HG02623 (cell line): ENCODE results near the gene TCF7L2.

ENCODE experiments used
- ATAC-seq: cut with Tn5 transposase; IDR thresholded peaks from one replicate; pipeline ENCODE4 v1.9.1; 2021; ENCODE audit warnings: moderate library complexity; ENCODE audit not compliant: unreplicated experiment

Gene TCF7L2

GRCh38 chr10:113042868-113043267 is 92.8 kb downstream of the TCF7L2 start:
- no peak for ATAC-seq

GRCh38 chr10:113044016-113044755 is 94.1 kb downstream of the TCF7L2 start:
- ATAC-seq, result no peak

GRCh38 chr10:113045147-113046055 is 95.4 kb downstream of the TCF7L2 start:
- no peak for ATAC-seq

DNA sequence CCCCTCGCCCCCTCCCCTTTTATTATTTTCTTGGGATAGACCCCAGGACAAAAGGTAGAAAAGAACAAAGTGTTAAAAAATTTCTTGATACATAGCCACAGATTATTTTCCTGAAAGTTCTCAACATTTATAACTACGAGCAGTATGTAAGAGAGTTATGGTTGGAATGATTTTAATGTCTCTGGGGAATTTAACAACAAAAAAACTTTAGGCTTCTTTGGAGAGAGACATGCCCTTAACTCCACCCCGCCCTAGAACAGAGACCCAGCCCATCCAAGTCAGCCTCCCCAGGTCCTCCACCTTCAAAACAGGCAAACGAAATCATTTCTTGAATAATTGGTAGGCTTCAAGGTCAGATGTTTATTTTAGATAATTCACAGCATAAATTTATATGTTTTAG is 97.1 kb downstream of the TCF7L2 start:
- no peak for ATAC-seq

- ATAC-seq, result no peak
These were observed 97.5 kb downstream of the TCF7L2 start for GRCh38 chr10:113047605-113047962.

- ATAC-seq, result no peak
These were observed 98.1 kb downstream of the TCF7L2 start for GRCh38 chr10:113047963-113048781.

DNA sequence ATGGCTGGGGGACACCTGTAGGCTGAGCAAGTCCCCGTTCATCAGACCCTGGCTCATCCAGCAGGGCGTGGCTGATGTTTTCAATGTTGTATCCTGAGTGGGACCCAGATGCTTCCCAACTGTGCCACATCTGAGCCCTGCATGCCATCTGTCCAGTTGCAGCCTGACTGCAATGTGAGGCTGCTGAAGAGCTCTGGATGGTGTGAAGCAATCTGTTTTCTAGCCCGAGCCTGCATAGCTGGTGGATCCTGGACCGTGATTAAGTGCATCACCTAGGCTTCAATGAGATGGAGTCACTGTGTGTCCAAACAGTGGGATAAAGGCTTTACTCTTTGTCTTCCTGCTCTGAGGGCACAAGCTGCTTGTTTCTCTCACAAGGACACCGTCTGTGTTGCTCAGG is 99.8 kb downstream of the TCF7L2 start:
- no peak for ATAC-seq

DNA sequence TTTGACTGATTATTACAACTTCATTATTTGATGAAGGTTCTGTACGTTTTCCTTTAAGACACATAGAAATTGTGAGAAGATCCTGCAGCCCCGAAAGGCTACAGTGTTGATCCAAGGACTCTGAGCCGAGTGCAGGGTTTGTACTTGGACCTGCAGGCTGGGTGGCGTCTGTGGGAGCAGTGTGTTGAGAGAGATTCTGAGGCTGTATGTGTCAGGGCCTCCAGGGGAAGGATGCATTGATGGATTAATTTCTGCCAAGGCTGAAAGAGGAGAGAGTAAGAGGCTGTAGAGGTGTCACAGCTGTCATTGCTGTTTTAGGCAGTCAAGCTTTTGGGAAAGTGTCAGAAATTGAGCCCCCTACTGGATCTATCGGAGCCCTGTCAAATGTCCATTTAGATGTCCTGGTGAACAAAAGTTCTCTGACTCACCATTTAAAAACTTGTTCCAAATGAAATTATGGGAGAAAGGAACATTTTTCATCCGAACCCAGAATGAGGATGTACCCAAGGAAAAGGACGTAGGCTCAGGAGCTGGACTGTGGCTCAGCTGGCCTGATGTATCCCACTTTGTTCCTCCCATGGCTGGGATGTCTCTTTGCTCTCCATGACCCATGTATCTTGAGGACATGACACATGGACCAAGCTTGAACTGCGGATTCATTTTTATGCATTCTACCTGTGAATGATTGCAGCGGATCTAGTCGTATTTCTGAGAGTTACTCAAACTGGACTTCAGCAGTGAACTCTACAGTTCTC is 102.2 kb downstream of the TCF7L2 start:
- no peak for ATAC-seq

DNA sequence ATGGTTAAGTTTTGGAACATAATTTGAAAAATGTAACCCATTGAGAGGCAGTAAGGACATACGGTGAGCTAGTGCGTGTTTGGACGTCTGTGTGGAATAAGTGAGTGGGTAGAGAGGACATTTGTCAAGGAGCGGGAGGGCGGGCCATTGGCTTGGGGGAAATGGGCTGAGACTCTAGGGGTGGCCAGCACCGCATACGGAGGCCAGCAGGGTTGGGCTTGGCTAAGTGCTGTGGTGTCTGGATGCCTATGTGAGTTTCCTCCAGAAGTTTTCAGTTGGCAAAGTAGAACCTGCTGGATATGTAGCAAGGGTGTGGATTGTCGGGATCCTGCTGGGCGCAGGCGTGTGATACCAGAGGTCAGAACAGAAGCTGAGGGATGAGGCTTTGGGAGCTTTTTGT is 103.0 kb downstream of the TCF7L2 start:
- no peak for ATAC-seq

- ATAC-seq, result no peak
These were observed 103.8 kb downstream of the TCF7L2 start for GRCh38 chr10:113053881-113054280.

DNA sequence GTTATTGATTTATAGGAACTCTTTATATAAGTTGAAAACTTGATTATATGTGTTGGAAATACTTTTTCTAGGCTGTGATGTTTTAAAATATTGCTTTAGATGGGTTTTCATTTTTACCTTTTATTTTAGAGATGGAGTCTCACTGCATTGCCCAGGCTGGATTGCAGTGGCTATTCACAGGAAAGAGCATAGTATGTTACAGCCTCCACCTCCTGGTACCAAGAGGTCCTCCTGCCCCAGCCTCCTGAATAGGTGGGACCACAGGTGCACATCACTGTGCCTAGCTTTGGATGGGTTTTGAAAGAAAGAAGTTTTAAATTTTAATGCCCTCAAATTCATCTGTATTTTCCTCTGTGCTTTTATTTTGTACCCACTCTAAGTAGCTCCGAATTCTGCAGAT is 105.4 kb downstream of the TCF7L2 start:
- no peak for ATAC-seq

- ATAC-seq, result no peak
These were observed 106.0 kb downstream of the TCF7L2 start for GRCh38 chr10:113056030-113056429.

DNA sequence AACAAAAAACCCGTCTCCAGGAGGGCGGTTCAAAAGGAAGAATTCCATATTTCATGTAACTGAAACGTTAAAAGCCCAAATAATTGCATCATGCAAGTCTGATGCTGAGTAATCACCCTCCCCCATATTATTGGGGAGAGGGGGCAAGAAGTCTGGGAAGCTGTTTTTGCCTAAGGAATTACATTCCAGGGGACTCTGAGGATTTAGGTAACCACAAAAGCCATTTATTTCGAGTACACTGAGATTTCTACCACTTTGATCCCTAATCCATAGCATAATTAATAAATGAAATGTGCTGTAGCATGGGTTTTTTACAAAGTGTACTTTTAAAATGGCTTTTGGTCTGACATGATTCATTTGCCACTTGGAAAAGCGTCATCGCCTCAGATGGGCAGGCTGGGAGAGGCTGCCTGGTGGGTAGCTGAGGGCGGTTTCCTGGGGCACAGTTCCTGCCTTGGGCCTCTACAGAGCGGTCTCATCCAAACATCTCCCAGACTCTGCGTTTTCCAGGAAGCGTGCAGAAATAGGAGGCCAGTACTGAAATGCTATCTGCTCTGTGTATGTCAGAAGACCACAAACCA is 106.5 kb downstream of the TCF7L2 start:
- no peak for ATAC-seq

DNA sequence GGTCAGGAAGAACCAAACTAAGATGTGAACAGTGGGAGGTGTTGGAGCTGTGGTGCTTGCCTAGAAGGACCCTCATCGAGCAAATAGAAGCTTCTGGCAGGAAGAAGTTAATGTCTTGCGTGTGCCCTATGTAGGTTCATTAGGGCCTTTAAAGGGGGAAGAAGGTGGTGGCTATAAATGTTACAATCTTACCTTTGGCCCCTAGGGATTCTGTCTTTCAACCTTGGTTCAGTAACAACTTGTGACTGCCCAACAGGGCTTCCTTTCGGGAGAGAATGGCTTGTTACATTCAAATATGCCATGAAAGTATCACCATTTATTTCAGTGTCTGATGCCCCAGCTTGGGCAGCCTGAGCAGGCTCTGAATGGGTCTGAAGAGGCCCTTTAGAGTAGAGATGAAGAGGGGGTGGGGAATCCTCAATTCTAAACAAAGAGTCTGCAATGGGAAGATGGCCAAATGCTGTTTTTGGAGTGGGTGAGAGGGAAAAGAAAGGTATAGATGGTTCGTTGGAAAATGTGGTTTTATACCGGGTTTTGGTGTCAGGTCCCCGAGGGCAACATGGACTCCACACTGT is 108.0 kb downstream of the TCF7L2 start:
- ATAC-seq, result no peak

- ATAC-seq, result no peak
These were observed 108.7 kb downstream of the TCF7L2 start for GRCh38 chr10:113058523-113059370.

GRCh38 chr10:113059371-113059780 is 109.3 kb downstream of the TCF7L2 start:
- ATAC-seq, result no peak

DNA sequence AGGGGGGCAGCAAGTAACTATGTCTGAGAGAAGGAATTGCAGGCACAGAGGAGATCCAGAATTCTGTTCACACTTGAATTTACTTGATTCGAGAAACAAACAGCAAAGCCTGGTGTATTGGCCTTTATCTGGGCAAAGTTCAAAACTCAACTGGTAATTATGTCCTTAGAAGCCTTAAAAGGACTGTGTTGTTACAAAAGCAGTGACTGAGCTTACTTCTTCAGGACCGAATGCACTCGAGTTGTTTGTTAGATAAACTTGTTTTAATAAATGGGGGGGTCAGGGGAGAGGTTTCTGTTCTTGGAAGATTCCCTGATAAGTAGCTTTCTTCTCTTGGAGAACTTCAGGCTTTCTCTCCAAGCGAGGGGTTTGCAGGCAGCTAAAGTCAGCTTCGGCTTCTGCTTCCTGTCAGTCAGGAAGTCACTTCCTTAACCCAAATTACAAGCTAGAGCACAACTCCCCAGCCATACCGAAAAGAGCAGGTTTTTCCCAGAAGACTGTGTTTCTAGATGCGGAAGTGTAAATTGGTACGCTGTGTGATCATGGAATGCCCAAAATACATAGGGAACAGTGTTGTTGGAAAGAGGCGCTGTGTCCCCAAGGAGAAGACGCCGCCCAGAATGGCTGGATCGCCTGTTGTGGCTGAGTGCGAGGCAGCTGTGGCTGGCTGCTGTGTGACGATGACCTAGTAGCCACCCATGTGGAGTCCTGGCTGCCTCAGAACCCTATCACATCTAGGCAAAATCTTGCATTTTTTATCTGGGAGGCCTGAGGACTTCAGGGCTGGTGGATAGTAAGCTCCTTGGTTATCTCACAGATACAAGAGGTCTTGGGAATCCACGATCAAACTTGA is 110.4 kb downstream of the TCF7L2 start:
- ATAC-seq, result no peak

GRCh38 chr10:113061054-113061430 is 111.0 kb downstream of the TCF7L2 start:
- no peak for ATAC-seq
